SK-MEL-5 (cell line): ENCODE results near the gene PARP8. TPM values are rescaled to one million over a fixed set of nuclear protein-coding genes. Genes with fewer than 3 reads are reported as not detected.

Source experiments
- total RNA-seq: library from RNA; depleted of rRNA; stranded (reverse); fragments of >200 nt; shearing (Covaris generic); gene quantifications from 2 replicates; pipeline ENCODE4 v1.2.3, GENCODE V29; 2014; rRNA removed

Gene PARP8
- total RNA-seq, 1 experiment from 2014 or later = 41.7 TPM

Other genes starting within 250 kb of the PARP8 start
- 16.6 and 28.1 TPM in 2 replicates for gene EMB, start 225.3 kb upstream of the PARP8 start, total RNA-seq